CD4-positive, alpha-beta T cell treated with Interleukin-10 for 1 hour (primary cell): ENCODE measurements around the gene METTL24.

Source experiments
- DNase-seq: peaks from one replicate; pipeline ENCODE4 v3.0.0-alpha.2; 2020

Gene METTL24

GRCh38 chr6:110332281-110332680 lies 25.9 kb downstream of the METTL24 start:
- no peak for DNase-seq

GRCh38 chr6:110331816-110332215 lies 26.3 kb downstream of the METTL24 start:
- DNase-seq, result no peak

GRCh38 chr6:110331390-110331789 lies 26.8 kb downstream of the METTL24 start:
- DNase-seq, result no peak

- DNase-seq, result no peak
These were observed 28.3 kb downstream of the METTL24 start for GRCh38 chr6:110329714-110330436.

GRCh38 chr6:110329348-110329713 lies 28.8 kb downstream of the METTL24 start:
- no peak for DNase-seq

GRCh38 chr6:110328259-110328658 lies 29.9 kb downstream of the METTL24 start:
- no peak for DNase-seq

GRCh38 chr6:110327391-110327790 lies 30.8 kb downstream of the METTL24 start:
- no peak for DNase-seq

GRCh38 chr6:110326609-110327008 lies 31.5 kb downstream of the METTL24 start:
- DNase-seq, result no peak

- DNase-seq, result no peak
These were observed 32.1 kb downstream of the METTL24 start for GRCh38 chr6:110326057-110326456.

GRCh38 chr6:110325197-110325596 lies 33.0 kb downstream of the METTL24 start:
- no peak for DNase-seq

- DNase-seq, result no peak
These were observed 33.6 kb downstream of the METTL24 start for GRCh38 chr6:110324548-110324947.

- DNase-seq, result no peak
These were observed 34.9 kb downstream of the METTL24 start for GRCh38 chr6:110323258-110323657.

GRCh38 chr6:110322874-110323242 lies 35.3 kb downstream of the METTL24 start:
- no peak for DNase-seq

GRCh38 chr6:110322151-110322873 lies 35.8 kb downstream of the METTL24 start:
- DNase-seq, result no peak

- DNase-seq, result no peak
These were observed 37.8 kb downstream of the METTL24 start for GRCh38 chr6:110320307-110320706.

GRCh38 chr6:110319843-110320242 lies 38.3 kb downstream of the METTL24 start:
- DNase-seq, result no peak

- no peak for DNase-seq
These were observed 38.8 kb downstream of the METTL24 start for GRCh38 chr6:110319381-110319780.

GRCh38 chr6:110318971-110319370 lies 39.2 kb downstream of the METTL24 start:
- no peak for DNase-seq

- no peak for DNase-seq
These were observed 40.5 kb downstream of the METTL24 start for GRCh38 chr6:110317646-110318045.

- DNase-seq, result no peak
These were observed 41.0 kb downstream of the METTL24 start for GRCh38 chr6:110317189-110317588.

GRCh38 chr6:110315869-110316398 lies 42.2 kb downstream of the METTL24 start:
- no peak for DNase-seq

- no peak for DNase-seq
These were observed 42.8 kb downstream of the METTL24 start for GRCh38 chr6:110315207-110315868.

GRCh38 chr6:110310861-110311446 lies 47.2 kb downstream of the METTL24 start:
- no peak for DNase-seq
